ENCODE measurements around the gene TMEM192.
"Not testable (repeated sequence)": the region's sequence is repeated elsewhere in the genome, so short reads cannot be mapped to it uniquely, and the experiment has no call there.

DNA sequence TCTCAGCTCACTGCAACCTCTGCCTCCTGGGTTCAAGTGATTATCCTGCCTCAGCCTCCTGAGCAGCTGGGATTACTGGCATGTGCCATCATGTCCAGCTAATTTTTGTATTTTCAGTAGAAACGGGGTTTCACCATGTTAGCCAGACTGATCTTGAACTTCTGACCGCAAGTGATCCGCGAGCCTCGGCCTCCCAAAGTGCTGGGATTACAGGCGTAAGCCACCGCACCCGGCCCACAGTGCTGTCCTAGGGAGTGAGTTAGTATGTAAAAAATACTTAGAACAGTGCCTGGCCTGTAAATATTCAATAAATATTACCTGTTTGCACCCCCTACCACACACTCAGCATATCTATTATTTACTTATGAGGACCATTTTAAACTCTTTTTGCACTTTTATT lies 20.5 kb downstream of the TMEM192 start:
- not testable (repeated sequence) for TF ChIP-seq CTCF, POLR2A (IDR thresholded peaks at IDR 0.05)
